ENCODE results near the gene CFAP77. TPM values are rescaled to one million over a fixed set of nuclear protein-coding genes. Genes with fewer than 3 reads are reported as not detected.

Gene CFAP77
- total RNA-seq, 4 donors from 2014 or later = not detected

GRCh38 chr9:132586830-132587591 is 177.0 kb downstream of the CFAP77 start:
- TF ChIP-seq POLR2A (IDR thresholded peaks at IDR 0.05) = no peak
- TF ChIP-seq, protein P1, sequence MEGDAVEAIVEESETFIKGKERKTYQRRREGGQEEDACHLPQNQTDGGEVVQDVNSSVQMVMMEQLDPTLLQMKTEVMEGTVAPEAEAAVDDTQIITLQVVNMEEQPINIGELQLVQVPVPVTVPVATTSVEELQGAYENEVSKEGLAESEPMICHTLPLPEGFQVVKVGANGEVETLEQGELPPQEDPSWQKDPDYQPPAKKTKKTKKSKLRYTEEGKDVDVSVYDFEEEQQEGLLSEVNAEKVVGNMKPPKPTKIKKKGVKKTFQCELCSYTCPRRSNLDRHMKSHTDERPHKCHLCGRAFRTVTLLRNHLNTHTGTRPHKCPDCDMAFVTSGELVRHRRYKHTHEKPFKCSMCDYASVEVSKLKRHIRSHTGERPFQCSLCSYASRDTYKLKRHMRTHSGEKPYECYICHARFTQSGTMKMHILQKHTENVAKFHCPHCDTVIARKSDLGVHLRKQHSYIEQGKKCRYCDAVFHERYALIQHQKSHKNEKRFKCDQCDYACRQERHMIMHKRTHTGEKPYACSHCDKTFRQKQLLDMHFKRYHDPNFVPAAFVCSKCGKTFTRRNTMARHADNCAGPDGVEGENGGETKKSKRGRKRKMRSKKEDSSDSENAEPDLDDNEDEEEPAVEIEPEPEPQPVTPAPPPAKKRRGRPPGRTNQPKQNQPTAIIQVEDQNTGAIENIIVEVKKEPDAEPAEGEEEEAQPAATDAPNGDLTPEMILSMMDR (IDR thresholded peaks at IDR 0.05) = no peak
- no peak overlapping the region for H3K4me3 ChIP-seq (ENCODE audit: low read depth, poor library complexity, severe bottlenecking)
- no peak for DNase-seq (ENCODE audit: low spot score in 2 of 2)
- WGBS, 2 donors = 3 to 4% methylated on average over 19 to 64 of the region's 74 CpGs
- intact Hi-C loops (cut with DNase I; ENCODE audit: low total_unique reads) = no loop called here

DNA sequence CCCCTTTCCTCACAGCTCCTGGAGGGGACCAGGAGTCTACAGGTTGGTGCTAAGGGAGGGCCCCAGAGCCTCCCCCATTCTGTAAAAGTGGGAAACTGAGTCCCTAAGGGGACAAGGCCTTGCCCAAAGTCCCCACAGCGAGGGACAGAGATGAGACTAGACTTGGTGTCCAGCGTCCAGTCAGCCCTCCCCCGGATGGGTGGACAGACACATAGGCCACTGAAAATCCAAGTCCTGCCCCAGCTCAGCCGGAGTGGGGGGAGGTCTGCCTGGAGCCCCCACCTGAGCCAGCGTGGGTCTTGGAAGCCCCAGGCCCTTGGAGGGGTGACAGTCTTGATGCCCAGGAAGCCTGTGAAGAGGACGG is 177.6 kb downstream of the CFAP77 start:
- no peak overlapping the region for H3K4me3 ChIP-seq (ENCODE audit: low read depth, poor library complexity, severe bottlenecking)
- intact Hi-C loops (cut with DNase I; ENCODE audit: low total_unique reads) = no loop called here
- no peak for TF ChIP-seq POLR2A (IDR thresholded peaks at IDR 0.05)
- TF ChIP-seq, protein P1 (IDR thresholded peaks at IDR 0.05) = no peak
- DNase-seq (ENCODE audit: low spot score in 2 of 2) = no peak
- 0 to 18% methylated on average over 4 of the region's 6 CpGs for WGBS, 2 donors

DNA sequence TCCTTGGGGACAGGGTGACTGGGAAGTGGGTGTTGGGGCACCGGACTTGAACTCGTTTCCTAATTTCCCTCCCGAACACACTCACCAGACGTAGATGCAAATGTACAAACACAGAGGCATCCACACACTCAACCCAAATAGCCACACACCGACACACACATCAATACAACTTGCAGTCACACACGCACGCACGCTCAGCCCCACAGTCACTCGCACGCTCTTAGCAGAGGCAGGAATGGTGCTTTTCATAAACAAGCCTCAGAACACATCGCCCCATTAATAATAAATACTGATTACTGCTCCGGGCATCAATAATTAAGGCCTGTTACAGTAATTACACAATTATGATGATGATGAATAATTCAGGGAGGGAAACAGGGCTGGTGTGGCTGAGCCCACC is 178.1 kb downstream of the CFAP77 start:
- H3K4me3 ChIP-seq (ENCODE audit: low read depth, poor library complexity, severe bottlenecking) = no peak overlapping the region
- DNase-seq (ENCODE audit: low spot score in 2 of 2) = no peak
- TF ChIP-seq, protein P1 (IDR thresholded peaks at IDR 0.05) = no peak
- TF ChIP-seq POLR2A (IDR thresholded peaks at IDR 0.05) = no peak
- 26 to 32% methylated on average over 12 of the region's 12 CpGs for WGBS, 2 donors
- intact Hi-C loops (cut with DNase I; ENCODE audit: low total_unique reads) = no loop called here

DNA sequence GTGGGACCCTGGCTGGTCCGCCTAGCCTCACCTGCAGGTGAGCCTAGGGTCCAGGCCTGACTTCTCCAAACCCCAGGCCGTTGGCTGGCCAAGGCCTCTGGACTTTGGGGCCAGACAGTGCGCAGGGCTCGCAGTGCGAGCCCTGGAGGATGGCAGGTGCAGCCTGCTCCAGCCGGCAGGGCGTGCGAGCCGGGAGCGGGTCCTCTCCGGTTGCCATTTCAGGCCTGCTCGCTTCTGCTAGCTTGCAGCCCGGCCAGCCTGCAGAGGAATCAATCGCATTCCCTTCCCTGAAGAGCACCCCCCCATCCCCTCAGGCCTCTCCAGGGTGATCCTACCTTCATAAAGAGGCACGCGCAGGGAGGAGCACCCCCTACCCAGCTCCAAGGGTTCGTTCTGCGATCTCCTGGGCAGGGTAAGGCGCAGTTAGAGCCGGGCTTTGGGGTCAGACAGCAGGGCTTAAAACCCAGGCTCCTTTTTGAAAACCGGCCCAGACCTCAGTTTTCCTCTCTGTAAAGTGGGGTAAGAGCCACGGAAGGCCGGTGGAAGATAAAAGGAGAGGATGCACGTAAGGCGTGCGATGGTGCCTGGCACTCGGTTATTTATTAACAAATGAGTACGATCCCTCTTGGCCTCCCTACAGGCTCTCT is 178.6 kb downstream of the CFAP77 start:
- no peak for TF ChIP-seq POLR2A (IDR thresholded peaks at IDR 0.05)
- TF ChIP-seq, protein P1 (IDR thresholded peaks at IDR 0.05) = no peak

DNA sequence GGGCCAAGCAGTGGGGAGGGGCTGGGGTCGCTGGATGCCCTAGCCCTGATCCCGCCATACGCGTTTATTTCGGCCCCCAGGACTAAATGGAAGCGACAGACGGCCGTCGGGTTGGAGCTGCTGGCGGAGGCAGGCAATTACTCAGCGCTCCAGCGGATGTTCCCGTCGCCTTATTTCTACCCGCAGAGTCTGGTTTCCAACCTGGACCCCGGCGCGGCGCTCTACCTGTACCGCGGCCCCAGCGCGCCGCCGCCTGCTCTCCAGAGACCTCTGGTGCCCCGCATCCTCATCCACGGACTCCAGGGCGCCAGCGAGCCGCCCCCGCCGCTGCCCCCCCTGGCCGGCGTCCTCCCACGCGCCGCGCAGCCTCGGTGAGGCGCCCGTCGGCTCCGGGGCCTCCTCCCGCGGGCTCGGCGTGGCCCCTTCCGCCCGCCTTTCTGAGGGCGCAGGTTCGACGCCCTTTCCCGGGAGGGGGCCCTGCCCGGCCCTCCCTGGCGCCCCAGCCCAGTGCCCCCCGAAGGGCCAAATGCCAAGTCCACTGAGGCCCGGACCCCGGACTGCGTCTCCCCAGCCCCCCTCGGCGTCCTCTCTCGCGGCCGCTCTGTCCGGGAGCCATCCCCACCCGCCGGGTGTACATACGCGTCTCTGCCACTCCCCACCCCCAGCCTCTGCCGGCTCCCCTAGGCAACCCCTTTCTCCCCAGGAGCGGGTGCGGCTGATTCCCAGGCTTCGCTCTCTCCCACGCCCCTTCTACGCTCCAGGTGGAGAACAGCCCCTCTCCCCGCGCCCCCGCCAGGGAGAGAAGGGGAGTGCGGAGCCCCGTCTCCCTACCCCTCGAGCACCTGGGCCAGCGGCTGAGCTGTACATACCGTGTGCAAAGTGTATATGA is 179.4 kb downstream of the CFAP77 start:
- 3% methylated on average over 67 to 68 of the region's 83 CpGs for WGBS, 2 donors
- TF ChIP-seq POLR2A (IDR thresholded peaks at IDR 0.05) = no peak
- TF ChIP-seq, protein P1 (IDR thresholded peaks at IDR 0.05) = no peak
- intact Hi-C loops (cut with DNase I; ENCODE audit: low total_unique reads) = no loop called here
- no peak for DNase-seq (ENCODE audit: low spot score in 2 of 2)
- H3K4me3 ChIP-seq (ENCODE audit: low read depth, poor library complexity, severe bottlenecking) = no peak overlapping the region

More for the DNA sequence above, 178.6 kb downstream of the CFAP77 start:
- DNase-seq (ENCODE audit: low spot score in 2 of 2) = no peak
- intact Hi-C loops (cut with DNase I; ENCODE audit: low total_unique reads) = no loop called here
- 7% methylated on average over 22 to 27 of the region's 28 CpGs for WGBS, 2 donors
- no peak overlapping the region for H3K4me3 ChIP-seq (ENCODE audit: low read depth, poor library complexity, severe bottlenecking)
